Measurements from ENCODE around the gene CDC42EP4. TPM values are rescaled to one million over a fixed set of nuclear protein-coding genes. Genes with fewer than 3 reads are reported as not detected.

CDC42EP4 gene
- total and polyA plus RNA-seq, 5 donors from 2014 or later, result 0.31 to 4.6 (median 0.52) TPM; not detected in 2

GRCh38 chr17:73283250-73283649 is 28.6 kb downstream of the CDC42EP4 start:
- Mint-ChIP-seq H3K27ac (no peak overlapping the region), H3K4me1 (no peaks in the 10 kb centered on the region), H3K27me3 (peaks cover 4% of the 10 kb centered on the region), H3K36me3 (no peaks in the 10 kb centered on the region), H3K4me3 (no peak overlapping the region), H3K9me3 (peaks cover 0 to 2% (median 0%) of the 10 kb centered on the region in 7 donors)
- Histone ChIP-seq H3K27me3 (ENCODE audit: control insufficient read depth, insufficient read depth, low read length) (no peaks in the 10 kb centered on the region), H3K27ac (ENCODE audit: insufficient read depth, low read length, poor library complexity, severe bottlenecking) (no peak overlapping the region), H3K4me3 (ENCODE audit: low read depth, low read length) (no peak overlapping the region), H3K9me3 (ENCODE audit: control insufficient read depth in 2 of 2, low read length in 2 of 2) (no peaks in the 10 kb centered on the region), H3K4me1 (ENCODE audit: control insufficient read depth, insufficient read depth, low read length, poor library complexity, severe bottlenecking) (no peaks in the 10 kb centered on the region), H3K36me3 (ENCODE audit: control insufficient read depth, insufficient read depth, low read length) (no peaks in the 10 kb centered on the region)
- ATAC-seq (ENCODE audit: low read depth in 2 of 2), result no peak
- DNase-seq, result no peak

- no peak for DNase-seq
- no peaks in the 10 kb centered on the region for H3K9me3 ChIP-seq (ENCODE audit: control insufficient read depth in 2 of 2, low read length in 2 of 2)
- no peak overlapping the region for H3K27ac ChIP-seq (ENCODE audit: insufficient read depth, low read length, poor library complexity, severe bottlenecking)
- Mint-ChIP-seq H3K4me1 (no peaks in the 10 kb centered on the region), H3K27me3 (peaks cover 4% of the 10 kb centered on the region), H3K4me3 (no peak overlapping the region), H3K9me3 (peaks cover 0 to 2% (median 0%) of the 10 kb centered on the region in 7 donors), H3K36me3 (no peaks in the 10 kb centered on the region), H3K27ac (no peak overlapping the region)
- ATAC-seq (ENCODE audit: low read depth in 2 of 2), result no peak
- H3K36me3 ChIP-seq (ENCODE audit: control insufficient read depth, insufficient read depth, low read length), result no peaks in the 10 kb centered on the region
- no peak overlapping the region for H3K4me3 ChIP-seq (ENCODE audit: low read depth, low read length)
- H3K27me3 ChIP-seq (ENCODE audit: control insufficient read depth, insufficient read depth, low read length), result no peaks in the 10 kb centered on the region
- H3K4me1 ChIP-seq (ENCODE audit: control insufficient read depth, insufficient read depth, low read length, poor library complexity, severe bottlenecking), result no peaks in the 10 kb centered on the region
These were observed 29.2 kb downstream of the CDC42EP4 start for GRCh38 chr17:73282629-73283028.

- no peaks in the 10 kb centered on the region for H3K36me3 ChIP-seq (ENCODE audit: control insufficient read depth, insufficient read depth, low read length)
- Mint-ChIP-seq H3K27ac (no peak overlapping the region), H3K4me1 (no peaks in the 10 kb centered on the region), H3K36me3 (no peaks in the 10 kb centered on the region), H3K4me3 (no peak overlapping the region), H3K9me3 (peaks cover 0 to 2% (median 0%) of the 10 kb centered on the region in 7 donors), H3K27me3 (peaks cover 4% of the 10 kb centered on the region)
- no peaks in the 10 kb centered on the region for H3K9me3 ChIP-seq (ENCODE audit: control insufficient read depth in 2 of 2, low read length in 2 of 2)
- H3K4me1 ChIP-seq (ENCODE audit: control insufficient read depth, insufficient read depth, low read length, poor library complexity, severe bottlenecking), result no peaks in the 10 kb centered on the region
- no peak overlapping the region for H3K27ac ChIP-seq (ENCODE audit: insufficient read depth, low read length, poor library complexity, severe bottlenecking)
- H3K27me3 ChIP-seq (ENCODE audit: control insufficient read depth, insufficient read depth, low read length), result no peaks in the 10 kb centered on the region
- no peak overlapping the region for H3K4me3 ChIP-seq (ENCODE audit: low read depth, low read length)
- ATAC-seq (ENCODE audit: low read depth in 2 of 2) (no peak), DNase-seq (no peak)
These were observed 29.9 kb downstream of the CDC42EP4 start for GRCh38 chr17:73281928-73282327.

GRCh38 chr17:73280191-73280590 is 31.6 kb downstream of the CDC42EP4 start:
- Mint-ChIP-seq H3K9me3 (peaks cover 0 to 2% (median 0%) of the 10 kb centered on the region in 7 donors), H3K4me3 (no peak overlapping the region), H3K36me3 (no peaks in the 10 kb centered on the region), H3K27me3 (peaks cover 15% of the 10 kb centered on the region), H3K27ac (no peak overlapping the region), H3K4me1 (no peaks in the 10 kb centered on the region)
- no peaks in the 10 kb centered on the region for H3K36me3 ChIP-seq (ENCODE audit: control insufficient read depth, insufficient read depth, low read length)
- H3K27ac ChIP-seq (ENCODE audit: insufficient read depth, low read length, poor library complexity, severe bottlenecking), result no peak overlapping the region
- H3K4me1 ChIP-seq (ENCODE audit: control insufficient read depth, insufficient read depth, low read length, poor library complexity, severe bottlenecking), result no peaks in the 10 kb centered on the region
- DNase-seq, result no peak
- no peaks in the 10 kb centered on the region for H3K9me3 ChIP-seq (ENCODE audit: control insufficient read depth in 2 of 2, low read length in 2 of 2)
- no peaks in the 10 kb centered on the region for H3K27me3 ChIP-seq (ENCODE audit: control insufficient read depth, insufficient read depth, low read length)
- no peak overlapping the region for H3K4me3 ChIP-seq (ENCODE audit: low read depth, low read length)
- no peak for ATAC-seq (ENCODE audit: low read depth in 2 of 2)

GRCh38 chr17:73279704-73280103 is 32.1 kb downstream of the CDC42EP4 start:
- H3K36me3 ChIP-seq (ENCODE audit: control insufficient read depth, insufficient read depth, low read length), result no peaks in the 10 kb centered on the region
- Mint-ChIP-seq H3K27me3 (peaks cover 15% of the 10 kb centered on the region), H3K36me3 (no peaks in the 10 kb centered on the region), H3K27ac (peak overlapping the region in 1 of 3 donors; percentile 32), H3K9me3 (peaks cover 0 to 2% (median 0%) of the 10 kb centered on the region in 7 donors), H3K4me1 (no peaks in the 10 kb centered on the region), H3K4me3 (no peak overlapping the region)
- no peaks in the 10 kb centered on the region for H3K9me3 ChIP-seq (ENCODE audit: control insufficient read depth in 2 of 2, low read length in 2 of 2)
- DNase-seq, result no peak
- H3K4me1 ChIP-seq (ENCODE audit: control insufficient read depth, insufficient read depth, low read length, poor library complexity, severe bottlenecking), result no peaks in the 10 kb centered on the region
- H3K27me3 ChIP-seq (ENCODE audit: control insufficient read depth, insufficient read depth, low read length), result no peaks in the 10 kb centered on the region
- no peak for ATAC-seq (ENCODE audit: low read depth in 2 of 2)
- no peak overlapping the region for H3K4me3 ChIP-seq (ENCODE audit: low read depth, low read length)
- no peak overlapping the region for H3K27ac ChIP-seq (ENCODE audit: insufficient read depth, low read length, poor library complexity, severe bottlenecking)

- peaks cover 0 to 2% (median 0%) of the 10 kb centered on the region in 7 donors for H3K9me3 Mint-ChIP-seq
These were observed 33.0 kb downstream of the CDC42EP4 start for GRCh38 chr17:73278465-73279453.

GRCh38 chr17:73278049-73278464 is 33.7 kb downstream of the CDC42EP4 start:
- Histone ChIP-seq H3K4me1 (ENCODE audit: control insufficient read depth, insufficient read depth, low read length, poor library complexity, severe bottlenecking) (no peaks in the 10 kb centered on the region), H3K27me3 (ENCODE audit: control insufficient read depth, insufficient read depth, low read length) (no peaks in the 10 kb centered on the region), H3K4me3 (ENCODE audit: low read depth, low read length) (no peak overlapping the region), H3K36me3 (ENCODE audit: control insufficient read depth, insufficient read depth, low read length) (no peaks in the 10 kb centered on the region), H3K9me3 (ENCODE audit: control insufficient read depth in 2 of 2, low read length in 2 of 2) (no peaks in the 10 kb centered on the region), H3K27ac (ENCODE audit: insufficient read depth, low read length, poor library complexity, severe bottlenecking) (no peak overlapping the region)
- H3K27me3 Mint-ChIP-seq, result peaks cover 12% of the 10 kb centered on the region
- H3K27ac Mint-ChIP-seq, result no peak overlapping the region
- DNase-seq, result no peak
- no peak for ATAC-seq (ENCODE audit: low read depth in 2 of 2)
- H3K9me3 Mint-ChIP-seq, result peaks cover 0 to 2% (median 0%) of the 10 kb centered on the region in 7 donors
- no peak overlapping the region for H3K4me3 Mint-ChIP-seq
- peaks cover 0 to 3% (median 0%) of the 10 kb centered on the region in 4 donors for H3K4me1 Mint-ChIP-seq
- no peaks in the 10 kb centered on the region for H3K36me3 Mint-ChIP-seq

More at GRCh38 chr17:73278465-73279453, 33.0 kb downstream of the CDC42EP4 start:
- peaks cover 15% of the 10 kb centered on the region for H3K27me3 Mint-ChIP-seq
- Histone ChIP-seq H3K9me3 (ENCODE audit: control insufficient read depth in 2 of 2, low read length in 2 of 2) (no peaks in the 10 kb centered on the region), H3K4me1 (ENCODE audit: control insufficient read depth, insufficient read depth, low read length, poor library complexity, severe bottlenecking) (no peaks in the 10 kb centered on the region), H3K27ac (ENCODE audit: insufficient read depth, low read length, poor library complexity, severe bottlenecking) (no peak overlapping the region), H3K36me3 (ENCODE audit: control insufficient read depth, insufficient read depth, low read length) (no peaks in the 10 kb centered on the region), H3K4me3 (ENCODE audit: low read depth, low read length) (no peak overlapping the region), H3K27me3 (ENCODE audit: control insufficient read depth, insufficient read depth, low read length) (no peaks in the 10 kb centered on the region)
- H3K4me3 Mint-ChIP-seq, result no peak overlapping the region
- no peak for DNase-seq
- no peak for ATAC-seq (ENCODE audit: low read depth in 2 of 2)
- no peaks in the 10 kb centered on the region for H3K36me3 Mint-ChIP-seq
- no peak overlapping the region for H3K27ac Mint-ChIP-seq
- peaks cover 0 to 3% (median 0%) of the 10 kb centered on the region in 4 donors for H3K4me1 Mint-ChIP-seq
